ENCODE data around the gene FRMD4A. TPM values are rescaled to one million over a fixed set of nuclear protein-coding genes. Genes with fewer than 3 reads are reported as not detected.

FRMD4A gene
- polyA plus RNA-seq, 1 of the 3 experiments (the other 2 are of a cell fraction) = 37.7 TPM

DNA sequence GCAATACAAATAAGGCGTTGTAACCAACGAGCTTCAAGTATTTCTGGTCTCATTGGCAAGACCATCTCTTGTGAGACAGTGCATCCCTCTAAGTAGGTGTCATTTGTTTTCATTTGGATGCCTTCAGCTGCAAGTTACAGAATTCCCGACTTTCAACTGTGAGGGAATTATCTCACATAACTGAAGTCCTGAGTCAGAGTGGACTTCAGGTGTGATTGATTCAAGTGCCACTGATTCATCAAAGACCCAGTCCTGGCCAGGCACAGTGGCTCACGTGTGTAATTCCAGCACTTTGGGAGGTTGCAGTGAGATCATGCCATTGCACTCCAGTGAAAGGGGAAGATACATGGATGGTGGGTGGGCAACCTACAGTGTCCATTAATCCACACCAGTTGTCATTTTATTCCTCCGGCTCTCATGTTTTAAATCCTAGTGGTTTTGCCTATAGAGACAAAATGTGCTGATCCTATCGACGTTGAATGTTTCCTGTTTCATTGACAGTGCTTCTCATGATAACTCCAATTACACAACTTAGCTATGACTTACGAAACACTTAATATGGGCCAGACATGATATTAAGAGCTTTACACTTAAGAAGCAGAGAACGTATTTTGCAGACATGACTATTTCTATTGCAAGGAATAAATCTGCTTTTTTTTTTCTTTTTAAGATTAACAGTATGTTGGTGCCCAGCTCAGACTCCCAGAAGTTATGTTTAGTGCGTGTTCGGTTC is 268.0 kb downstream of the FRMD4A start:
- Histone ChIP-seq H3K9ac (no peak overlapping the region), H3K36me3 (replicated peaks in 1 of 2; ENCODE audit: control insufficient read depth in 1 of 2, insufficient read depth in 2 of 2, low read length in 1 of 2) (no peaks in the 10 kb centered on the region), H3K27me3 (ENCODE audit: insufficient read depth) (no peaks in the 10 kb centered on the region), H2AFZ (ENCODE audit: low read depth) (no peak overlapping the region), H3K4me2 (no peak overlapping the region), H3K9me3 (no peaks in the 10 kb centered on the region), H3K27ac (ENCODE audit: low read depth in 2 of 2, low read length in 1 of 2) (no peak overlapping the region), H3K4me1 (ENCODE audit: control insufficient read depth in 1 of 2, insufficient read depth in 2 of 2, low read depth in 1 of 2, low read length in 1 of 2) (no peaks in the 10 kb centered on the region), H4K20me1 (ENCODE audit: insufficient read depth) (no peaks in the 10 kb centered on the region), H3K9me2 (no peaks in the 10 kb centered on the region), H3K4me3 (ENCODE audit: low read depth in 2 of 2, low read length in 1 of 2) (no peak overlapping the region), H3F3A (replicated peaks; ENCODE audit: insufficient read depth) (no peaks in the 10 kb centered on the region), H3K79me2 (ENCODE audit: insufficient read depth) (no peaks in the 10 kb centered on the region)
- POLR2A ChIA-PET = no interaction called here
- DNase-seq = no peak
- CTCF ChIA-PET = interaction anchor here (1.3 kb wide), 1 partner anchor 9 kb away, joined by 3 read pairs; no protein-coding TSS in a partner anchor
- TF ChIP-seq TAF1 (IDR thresholded peaks at IDR 0.05; ENCODE audit: borderline replicate concordance, low read depth, low read length) (no peak), SMC3 (IDR thresholded peaks at IDR 0.05; ENCODE audit: low read depth, low read length) (no peak), JUND (IDR thresholded peaks at IDR 0.05) (no peak), SIN3A (IDR thresholded peaks at IDR 0.05; ENCODE audit: borderline replicate concordance, low read depth, low read length) (no peak), TCF12 (IDR thresholded peaks at IDR 0.05) (no peak), MXI1 (IDR thresholded peaks at IDR 0.05; ENCODE audit: low read depth, low read length) (no peak), RAD21 (IDR thresholded peaks at IDR 0.05; ENCODE audit: low read length) (no peak), MEF2A (IDR thresholded peaks at IDR 0.05; ENCODE audit: borderline replicate concordance, low read depth) (no peak)
- TF ChIP-seq, protein P1, sequence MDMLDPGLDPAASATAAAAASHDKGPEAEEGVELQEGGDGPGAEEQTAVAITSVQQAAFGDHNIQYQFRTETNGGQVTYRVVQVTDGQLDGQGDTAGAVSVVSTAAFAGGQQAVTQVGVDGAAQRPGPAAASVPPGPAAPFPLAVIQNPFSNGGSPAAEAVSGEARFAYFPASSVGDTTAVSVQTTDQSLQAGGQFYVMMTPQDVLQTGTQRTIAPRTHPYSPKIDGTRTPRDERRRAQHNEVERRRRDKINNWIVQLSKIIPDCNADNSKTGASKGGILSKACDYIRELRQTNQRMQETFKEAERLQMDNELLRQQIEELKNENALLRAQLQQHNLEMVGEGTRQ (IDR thresholded peaks at IDR 0.05; ENCODE audit: borderline replicate concordance, low read depth, low read length) = no peak
- 79% methylated on average over 11 of the region's 11 CpGs for WGBS (ENCODE audit: low lambda C conversion rate)

DNA sequence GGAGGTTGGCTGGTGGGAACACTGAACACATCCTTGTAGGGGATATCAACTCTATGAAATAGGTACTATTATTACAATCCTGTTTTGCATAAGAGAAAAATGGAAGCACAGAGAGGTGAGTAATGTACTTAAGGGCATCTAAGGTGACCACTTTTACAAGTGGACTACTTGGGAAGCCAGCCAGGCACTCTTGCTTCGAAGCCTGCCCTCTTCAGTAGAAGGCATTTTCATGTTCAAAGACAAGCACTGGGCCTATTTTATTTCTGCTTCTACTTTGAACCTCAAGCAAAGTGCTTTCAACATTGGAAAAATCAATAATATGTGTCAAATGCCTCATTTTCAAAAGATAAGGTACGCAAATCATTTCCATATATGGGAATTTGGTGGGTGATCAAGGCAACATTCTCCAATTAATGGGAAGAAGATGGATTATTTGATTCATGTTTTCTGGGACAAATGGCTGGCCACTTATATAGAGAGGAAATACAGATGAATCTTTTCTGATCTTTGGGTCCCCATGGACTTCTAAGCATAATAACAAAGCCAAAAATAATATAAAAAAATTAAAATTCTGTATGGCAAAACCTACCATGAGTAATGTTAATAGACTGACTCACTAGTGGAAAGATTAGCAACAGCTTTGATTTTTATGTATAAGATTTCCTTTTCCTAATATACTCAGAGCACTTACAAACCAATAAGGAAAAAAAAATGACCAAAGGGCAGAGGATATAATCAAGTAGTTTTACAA is 270.2 kb downstream of the FRMD4A start:
- no peak overlapping the region for H3K9ac ChIP-seq
- no peaks in the 10 kb centered on the region for H3F3A ChIP-seq (replicated peaks; ENCODE audit: insufficient read depth)
- H3K4me2 ChIP-seq = no peak overlapping the region
- no peaks in the 10 kb centered on the region for H3K27me3 ChIP-seq (ENCODE audit: insufficient read depth)
- H2AFZ ChIP-seq (ENCODE audit: low read depth) = no peak overlapping the region
- ChIA-PET POLR2A (no interaction called here), CTCF (no interaction called here)
- DNase-seq = no peak
- no peaks in the 10 kb centered on the region for H3K4me1 ChIP-seq (ENCODE audit: control insufficient read depth in 1 of 2, insufficient read depth in 2 of 2, low read depth in 1 of 2, low read length in 1 of 2)
- H3K4me3 ChIP-seq (ENCODE audit: low read depth in 2 of 2, low read length in 1 of 2) = no peak overlapping the region
- no peaks in the 10 kb centered on the region for H3K79me2 ChIP-seq (ENCODE audit: insufficient read depth)
- H4K20me1 ChIP-seq (ENCODE audit: insufficient read depth) = no peaks in the 10 kb centered on the region
- WGBS (ENCODE audit: low lambda C conversion rate) = 67% methylated on average over 2 of the region's 2 CpGs
- H3K27ac ChIP-seq (ENCODE audit: low read depth in 2 of 2, low read length in 1 of 2) = no peak overlapping the region
- H3K36me3 ChIP-seq (replicated peaks in 1 of 2; ENCODE audit: control insufficient read depth in 1 of 2, insufficient read depth in 2 of 2, low read length in 1 of 2) = no peaks in the 10 kb centered on the region
- no peaks in the 10 kb centered on the region for H3K9me3 ChIP-seq
- H3K9me2 ChIP-seq = no peaks in the 10 kb centered on the region
- TF ChIP-seq, protein P2, sequence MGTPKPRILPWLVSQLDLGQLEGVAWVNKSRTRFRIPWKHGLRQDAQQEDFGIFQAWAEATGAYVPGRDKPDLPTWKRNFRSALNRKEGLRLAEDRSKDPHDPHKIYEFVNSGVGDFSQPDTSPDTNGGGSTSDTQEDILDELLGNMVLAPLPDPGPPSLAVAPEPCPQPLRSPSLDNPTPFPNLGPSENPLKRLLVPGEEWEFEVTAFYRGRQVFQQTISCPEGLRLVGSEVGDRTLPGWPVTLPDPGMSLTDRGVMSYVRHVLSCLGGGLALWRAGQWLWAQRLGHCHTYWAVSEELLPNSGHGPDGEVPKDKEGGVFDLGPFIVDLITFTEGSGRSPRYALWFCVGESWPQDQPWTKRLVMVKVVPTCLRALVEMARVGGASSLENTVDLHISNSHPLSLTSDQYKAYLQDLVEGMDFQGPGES (IDR thresholded peaks at IDR 0.05; ENCODE audit: low read depth, low read length) = no peak
- no peak for TF ChIP-seq SMC3 (IDR thresholded peaks at IDR 0.05; ENCODE audit: low read depth, low read length)
- no peak for TF ChIP-seq MXI1 (IDR thresholded peaks at IDR 0.05; ENCODE audit: low read depth, low read length)
- TF ChIP-seq RCOR1 (IDR thresholded peaks at IDR 0.05; ENCODE audit: low read length) = no peak
- TF ChIP-seq, protein P3, sequence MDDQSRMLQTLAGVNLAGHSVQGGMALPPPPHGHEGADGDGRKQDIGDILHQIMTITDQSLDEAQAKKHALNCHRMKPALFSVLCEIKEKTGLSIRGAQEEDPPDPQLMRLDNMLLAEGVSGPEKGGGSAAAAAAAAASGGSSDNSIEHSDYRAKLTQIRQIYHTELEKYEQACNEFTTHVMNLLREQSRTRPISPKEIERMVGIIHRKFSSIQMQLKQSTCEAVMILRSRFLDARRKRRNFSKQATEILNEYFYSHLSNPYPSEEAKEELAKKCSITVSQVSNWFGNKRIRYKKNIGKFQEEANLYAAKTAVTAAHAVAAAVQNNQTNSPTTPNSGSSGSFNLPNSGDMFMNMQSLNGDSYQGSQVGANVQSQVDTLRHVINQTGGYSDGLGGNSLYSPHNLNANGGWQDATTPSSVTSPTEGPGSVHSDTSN (IDR thresholded peaks at IDR 0.05) = no peak
